Tibial artery (tissue), 4 donors: ENCODE results near the gene ADCK2.
"Not testable (repeated sequence)": the region's sequence is repeated elsewhere in the genome, so short reads cannot be mapped to it uniquely, and the experiment has no call there.

Experiments
- DNase-seq, 2 donors: peaks; one replicate each; pipeline ENCODE4 v3.0.0-alpha.2; 2019
- H3K27ac ChIP-seq, 2 donors: fragments of 200-600 bp; sonication (generic) in 1 of 2; 1 replicate in 1 of 2; 2 replicates in 1 of 2; pipeline ENCODE4 v1.5.1; 2018 to 2019; ENCODE audit warnings: mild to moderate bottlenecking in 1 of 2
- H3K27me3 ChIP-seq, 2 donors: fragments of 200-600 bp; sonication (generic) in 1 of 2; one replicate each; pipeline versions ENCODE4 v1.5.1 to v1.6.0; 2016 to 2019
- H3K36me3 ChIP-seq, 3 donors: fragments of 200-600 bp; sonication (generic) in 2 of 3; one replicate each; pipeline ENCODE4 v1.5.1; 2016 to 2019; ENCODE audit warnings: mild to moderate bottlenecking in 2 of 3
- H3K4me1 ChIP-seq, 4 donors: fragments of 200-600 bp; sonication (generic) in 2 of 4; 1 replicate in 3 of 4; 2 replicates in 1 of 4; pipeline ENCODE4 v1.5.1; 2016 to 2019
- H3K4me3 ChIP-seq, 2 donors: fragments of 200-600 bp; sonication (generic) in 1 of 2; 1 replicate in 1 of 2; 2 replicates in 1 of 2; pipeline ENCODE4 v1.5.1; 2018 to 2019; ENCODE audit warnings: mild to moderate bottlenecking in 2 of 2
- H3K9me3 ChIP-seq, 3 donors: fragments of 200-600 bp; sonication (generic) in 1 of 3; one replicate each; pipeline ENCODE4 v1.5.1; 2016 to 2019
- CTCF ChIP-seq, 2 experiments: fragments of 200-600 bp in 1 of 2; fragments of 450-650 bp in 1 of 2; IDR thresholded peaks; one replicate each; pipeline ENCODE4 v1.5.1; 2017 to 2019; ENCODE audit warnings: antibody characterized with exemption in 2 of 2, mild to moderate bottlenecking in 1 of 2, moderate library complexity in 1 of 2
- intact Hi-C: fragments of 100-400 bp; cut with DNase I; formaldehyde crosslinking; loops from one replicate; pipeline ENCODE4 v1.15.0; 2023; ENCODE audit warnings: low total_unique reads

Gene ADCK2

DNA sequence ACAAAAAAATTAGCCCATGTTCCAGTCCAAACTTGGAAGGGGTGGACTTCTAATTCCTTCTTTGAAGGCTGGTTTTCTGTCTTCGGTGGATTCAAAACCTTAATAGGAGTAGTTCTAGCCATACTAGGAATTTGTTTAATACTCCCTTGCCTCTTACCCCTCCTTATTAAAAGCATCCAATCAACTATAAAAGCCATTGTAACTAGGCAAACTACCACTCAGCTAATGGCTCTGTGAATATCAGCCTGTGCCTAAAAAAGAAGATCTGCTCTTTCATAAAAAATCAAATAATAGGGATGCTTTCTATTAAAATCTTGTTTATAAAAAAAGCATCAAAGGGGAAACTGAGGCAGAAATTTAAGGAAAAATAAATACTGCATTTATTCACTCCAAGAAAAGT is 4.1 kb upstream of the ADCK2 start:
- intact Hi-C loops: no loop called here
- Histone ChIP-seq H3K9me3 (no peaks in the 10 kb centered on the region), H3K27ac (no peak overlapping the region), H3K27me3 (no peaks in the 10 kb centered on the region), H3K36me3 (no peaks in the 10 kb centered on the region), H3K4me3 (no peak overlapping the region), H3K4me1 (peaks cover 0 to 13% (median 6%) of the 10 kb centered on the region in 4 donors)
- no peak for DNase-seq
- no peak for TF ChIP-seq CTCF (IDR thresholded peaks at IDR 0.05)

GRCh38 chr7:140669352-140669751 is 3.4 kb upstream of the ADCK2 start:
- Histone ChIP-seq H3K36me3 (no peaks in the 10 kb centered on the region), H3K4me3 (no peak overlapping the region), H3K27ac (no peak overlapping the region), H3K4me1 (peaks cover 0 to 18% (median 10%) of the 10 kb centered on the region in 4 donors), H3K9me3 (no peaks in the 10 kb centered on the region), H3K27me3 (no peaks in the 10 kb centered on the region)
- no peak for DNase-seq
- intact Hi-C loops: no loop called here
- TF ChIP-seq CTCF (IDR thresholded peaks at IDR 0.05): no peak

DNA sequence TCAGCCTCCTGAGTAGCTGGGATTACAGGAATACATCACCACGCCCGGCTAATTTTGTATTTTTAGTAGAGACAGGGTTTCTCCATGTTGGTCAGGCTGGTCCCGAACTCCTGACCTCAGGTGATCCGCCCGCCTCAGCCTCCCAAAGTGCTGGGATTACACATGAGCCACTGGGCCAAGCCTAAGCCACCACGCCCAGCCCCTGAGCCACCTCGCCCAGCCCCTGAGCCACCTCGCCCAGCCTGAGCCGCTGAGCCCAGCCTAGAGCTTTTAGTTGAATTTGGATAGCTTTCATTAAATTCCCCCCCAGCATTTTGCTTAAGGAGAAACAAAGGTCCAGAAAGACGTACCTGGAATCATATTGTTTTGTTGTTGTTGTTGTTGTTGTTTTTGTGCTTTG is 2.9 kb upstream of the ADCK2 start:
- H3K36me3 ChIP-seq, H3K27me3 ChIP-seq, H3K9me3 ChIP-seq, H3K4me3 ChIP-seq, H3K27ac ChIP-seq: not testable (repeated sequence)
- peaks cover 0 to 23% (median 15%) of the 10 kb centered on the region in 4 donors for H3K4me1 ChIP-seq
- peak in 1 of 2 donors; percentile 25 for DNase-seq
- intact Hi-C loops: loop anchor here (5.0 to 10.0 kb wide), 2 partner anchors 255 to 342 kb away; partner anchors contain the start of genes BRAF and MRPS33

DNA sequence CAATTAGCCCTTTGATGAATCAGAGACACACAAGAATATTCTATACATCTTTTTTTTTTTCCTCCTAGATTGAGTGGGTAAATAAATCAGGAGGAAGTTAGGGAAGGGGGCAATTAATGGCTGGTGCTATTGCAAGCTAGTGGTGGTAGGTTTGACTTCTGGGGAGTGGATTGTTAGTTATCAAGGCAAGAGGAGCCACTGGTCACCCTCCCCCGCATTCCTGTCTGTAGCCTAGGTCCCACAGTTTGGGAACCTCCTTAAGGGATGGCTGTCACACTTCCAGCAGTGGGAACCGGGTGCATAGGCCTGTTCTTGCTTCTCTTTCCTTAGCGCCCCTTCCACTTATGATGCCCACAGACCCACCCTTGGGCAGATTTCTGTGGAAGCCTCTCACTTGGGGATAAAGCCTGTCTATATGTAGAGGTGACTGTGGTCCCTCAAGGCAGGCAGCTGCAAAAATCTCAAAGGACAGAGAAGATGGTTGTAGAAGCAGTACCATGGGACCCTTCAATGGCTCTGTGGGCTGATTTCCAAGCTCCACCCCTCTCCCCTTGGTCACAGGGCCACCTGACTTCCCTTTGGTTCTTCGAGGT is 2.3 kb upstream of the ADCK2 start:
- Histone ChIP-seq H3K36me3 (no peaks in the 10 kb centered on the region), H3K4me1 (peaks cover 0 to 29% (median 17%) of the 10 kb centered on the region in 4 donors), H3K9me3 (no peaks in the 10 kb centered on the region), H3K4me3 (no peak overlapping the region), H3K27ac (no peak overlapping the region), H3K27me3 (no peaks in the 10 kb centered on the region)
- DNase-seq: peak in 1 of 2 donors; percentile 42
- intact Hi-C loops: loop anchor here (5.0 to 10.0 kb wide), 2 partner anchors 254 to 342 kb away; partner anchors contain the start of genes BRAF and MRPS33
- no peak for TF ChIP-seq CTCF (IDR thresholded peaks at IDR 0.05)

- Histone ChIP-seq H3K9me3 (no peaks in the 10 kb centered on the region), H3K27me3 (no peaks in the 10 kb centered on the region), H3K36me3 (peaks cover 0 to 8% (median 0%) of the 10 kb centered on the region in 3 donors), H3K4me3 (peak overlapping the region; percentile 68 to 94), H3K27ac (peak overlapping the region in 1 of 2 donors; percentile 87), H3K4me1 (peaks cover 0 to 32% (median 19%) of the 10 kb centered on the region in 4 donors)
- no peak for TF ChIP-seq CTCF (IDR thresholded peaks at IDR 0.05)
- intact Hi-C loops: loop anchor here (5.0 to 10.0 kb wide), 2 partner anchors 253 to 340 kb away; partner anchors contain the start of genes BRAF and MRPS33
- DNase-seq: peak in 1 of 2 donors; percentile 60
Measured at GRCh38 chr7:140671966-140672365, 779 bp upstream of the ADCK2 start.

- peaks cover 0 to 32% (median 19%) of the 10 kb centered on the region in 4 donors for H3K4me1 ChIP-seq
- TF ChIP-seq CTCF (IDR thresholded peaks at IDR 0.05): no peak
- H3K27me3 ChIP-seq: no peaks in the 10 kb centered on the region
- peak overlapping the region; percentile 87 to 90 for H3K27ac ChIP-seq
- intact Hi-C loops: loop anchor here (5.0 to 10.0 kb wide), 2 partner anchors 252 to 339 kb away; partner anchors contain the start of genes BRAF and MRPS33
- H3K4me3 ChIP-seq: peak overlapping the region; percentile 68 to 94
- DNase-seq: peak in 1 of 2 donors; percentile 73
- H3K36me3 ChIP-seq: peaks cover 0 to 18% (median 0%) of the 10 kb centered on the region in 3 donors
- no peaks in the 10 kb centered on the region for H3K9me3 ChIP-seq
Measured at GRCh38 chr7:140673063-140673773, 473 bp downstream of the ADCK2 start.
